GM12875 (cell line): ENCODE data around the gene PKD2L1.

Source experiments
- H3K4me3 ChIP-seq: one replicate; pipeline ENCODE4 v1.5.1; 2011; ENCODE audit warnings: low read depth, low read length, control low read depth
- CTCF ChIP-seq: IDR thresholded peaks from 2 replicates; pipeline ENCODE4 v1.5.1; 2011; ENCODE audit warnings: low read depth, mild to moderate bottlenecking, control low read depth, inconsistent platforms, low read length, moderate library complexity, borderline replicate concordance; ENCODE audit not compliant: insufficient read depth

Gene PKD2L1

GRCh38 chr10:100371482-100372027, 41.5 kb upstream of the PKD2L1 start:
- no peak overlapping the region for H3K4me3 ChIP-seq
- TF ChIP-seq CTCF, result no peak

- H3K4me3 ChIP-seq, result no peak overlapping the region
These were observed 40.9 kb upstream of the PKD2L1 start for GRCh38 chr10:100370714-100371481.

GRCh38 chr10:100368721-100369120, 38.7 kb upstream of the PKD2L1 start:
- no peak overlapping the region for H3K4me3 ChIP-seq
- TF ChIP-seq CTCF, result no peak

More at GRCh38 chr10:100370714-100371481, 40.9 kb upstream of the PKD2L1 start:
- no peak for TF ChIP-seq CTCF

- H3K4me3 ChIP-seq, result no peak overlapping the region
These were observed 34.8 kb upstream of the PKD2L1 start for GRCh38 chr10:100364735-100365391.

GRCh38 chr10:100364175-100364574, 34.1 kb upstream of the PKD2L1 start:
- TF ChIP-seq CTCF, result no peak
- H3K4me3 ChIP-seq, result no peak overlapping the region

More at GRCh38 chr10:100364735-100365391, 34.8 kb upstream of the PKD2L1 start:
- TF ChIP-seq CTCF, result no peak

GRCh38 chr10:100362570-100363496, 32.8 kb upstream of the PKD2L1 start:
- no peak for TF ChIP-seq CTCF
- no peak overlapping the region for H3K4me3 ChIP-seq
